Measurements from ENCODE around the gene CFAP119. TPM values are rescaled to one million over a fixed set of nuclear protein-coding genes. Genes with fewer than 3 reads are reported as not detected.

CFAP119 gene
- total RNA-seq, 1 donor from 2014 or later = 8.2 TPM

- TF ChIP-seq CTCF (conservative IDR thresholded peaks at IDR 0.05; ENCODE audit: low read depth, low read length) = no peak
- no peak overlapping the region for H3K4me3 ChIP-seq (ENCODE audit: low read depth, low read length)
- no peak for DNase-seq (ENCODE audit: low read depth)
Measured at GRCh38 chr16:30760001-30760559, 1.8 kb downstream of the CFAP119 start.

GRCh38 chr16:30758988-30759491 is 2.8 kb downstream of the CFAP119 start:
- no peak for TF ChIP-seq CTCF (conservative IDR thresholded peaks at IDR 0.05; ENCODE audit: low read depth, low read length)
- no peak for DNase-seq (ENCODE audit: low read depth)
- H3K4me3 ChIP-seq (ENCODE audit: low read depth, low read length) = no peak overlapping the region

- no peak for DNase-seq (ENCODE audit: low read depth)
- TF ChIP-seq CTCF (conservative IDR thresholded peaks at IDR 0.05; ENCODE audit: low read depth, low read length) = no peak
- no peak overlapping the region for H3K4me3 ChIP-seq (ENCODE audit: low read depth, low read length)
Measured at GRCh38 chr16:30757316-30757715, 4.5 kb downstream of the CFAP119 start.

GRCh38 chr16:30756781-30757100 is 5.1 kb downstream of the CFAP119 start:
- TF ChIP-seq CTCF (conservative IDR thresholded peaks at IDR 0.05; ENCODE audit: low read depth, low read length) = no peak
- H3K4me3 ChIP-seq (ENCODE audit: low read depth, low read length) = no peak overlapping the region
- no peak for DNase-seq (ENCODE audit: low read depth)

- TF ChIP-seq CTCF (conservative IDR thresholded peaks at IDR 0.05; ENCODE audit: low read depth, low read length) = no peak
- DNase-seq (ENCODE audit: low read depth) = no peak
Measured at GRCh38 chr16:30755955-30756780, 5.7 kb downstream of the CFAP119 start.

GRCh38 chr16:30753596-30753995 is 8.3 kb downstream of the CFAP119 start:
- no peak for TF ChIP-seq CTCF (conservative IDR thresholded peaks at IDR 0.05; ENCODE audit: low read depth, low read length)

More at GRCh38 chr16:30755955-30756780, 5.7 kb downstream of the CFAP119 start:
- H3K4me3 ChIP-seq (ENCODE audit: low read depth, low read length) = no peak overlapping the region

More at GRCh38 chr16:30753596-30753995, 8.3 kb downstream of the CFAP119 start:
- no peak overlapping the region for H3K4me3 ChIP-seq (ENCODE audit: low read depth, low read length)
- DNase-seq (ENCODE audit: low read depth) = no peak

Measured in epithelial cell of proximal tubule (primary cell).